Mesothelial cell of epicardium (in vitro differentiated cells): ENCODE data around the gene MYO9B. TPM values are rescaled to one million over a fixed set of nuclear protein-coding genes. Genes with fewer than 3 reads are reported as not detected.

Experiments used
- DNase-seq, 2 experiments: peaks; one replicate each; pipeline ENCODE4 v3.0.0; 2021; ENCODE audit warnings: low spot score in 2 of 2; ENCODE audit not compliant: unreplicated experiment in 2 of 2
- H3K27ac Mint-ChIP-seq: 2 replicates; pipeline ENCODE4 v1.8.0; 2021; ENCODE audit warnings: mixed read lengths
- H3K27me3 Mint-ChIP-seq: 2 replicates; pipeline ENCODE4 v1.8.0; 2021; ENCODE audit warnings: low read depth, mixed read lengths
- H3K36me3 Mint-ChIP-seq: 2 replicates; pipeline ENCODE4 v1.8.0; 2021; ENCODE audit warnings: mixed read lengths
- H3K4me1 Mint-ChIP-seq: 2 replicates; pipeline ENCODE4 v1.8.0; 2021; ENCODE audit warnings: mixed read lengths
- H3K4me3 Mint-ChIP-seq: 2 replicates; pipeline ENCODE4 v1.8.0; 2021; ENCODE audit warnings: mild to moderate bottlenecking, moderate library complexity, mixed read lengths
- H3K9me3 Mint-ChIP-seq: 2 replicates; pipeline ENCODE4 v1.8.0; 2021; ENCODE audit warnings: mixed read lengths
- CTCF ChIP-seq: fragments of 200-600 bp; sonication (generic); IDR thresholded peaks from one replicate; pipeline ENCODE4 v1.5.0; 2021; ENCODE audit warnings: antibody characterized with exemption; ENCODE audit not compliant: unreplicated experiment
- total RNA-seq: library from RNA; stranded (reverse); gene quantifications from 3 replicates; pipeline ENCODE4 v1.2.1, GENCODE V29; 2021

Gene MYO9B
- total RNA-seq, 1 donor from 2014 or later, result 90.8 TPM

GRCh38 chr19:17081672-17082630, 6.4 kb downstream of the MYO9B start:
- peaks cover 2% of the 10 kb centered on the region for H3K36me3 Mint-ChIP-seq
- H3K4me3 Mint-ChIP-seq, result no peak overlapping the region
- no peak for DNase-seq
- H3K27me3 Mint-ChIP-seq, result no peaks in the 10 kb centered on the region
- no peaks in the 10 kb centered on the region for H3K9me3 Mint-ChIP-seq
- H3K27ac Mint-ChIP-seq, result peak overlapping the region; percentile 67
- TF ChIP-seq CTCF, result no peak
- H3K4me1 Mint-ChIP-seq, result peaks cover 15% of the 10 kb centered on the region

- Mint-ChIP-seq H3K36me3 (peaks cover 8% of the 10 kb centered on the region), H3K27me3 (no peaks in the 10 kb centered on the region), H3K4me3 (no peak overlapping the region), H3K9me3 (no peaks in the 10 kb centered on the region), H3K4me1 (peaks cover 11% of the 10 kb centered on the region), H3K27ac (no peak overlapping the region)
- no peak for TF ChIP-seq CTCF
- DNase-seq, result no peak
Measured at GRCh38 chr19:17086120-17086519, 10.5 kb downstream of the MYO9B start.

- Mint-ChIP-seq H3K4me3 (no peak overlapping the region), H3K4me1 (peaks cover 11% of the 10 kb centered on the region), H3K27me3 (no peaks in the 10 kb centered on the region), H3K36me3 (peaks cover 8% of the 10 kb centered on the region), H3K9me3 (no peaks in the 10 kb centered on the region), H3K27ac (peak overlapping the region; percentile 59)
- TF ChIP-seq CTCF, result no peak
- DNase-seq, result no peak
Measured at GRCh38 chr19:17086834-17087233, 11.3 kb downstream of the MYO9B start.

- Mint-ChIP-seq H3K27ac (no peak overlapping the region), H3K4me1 (peaks cover 11% of the 10 kb centered on the region), H3K4me3 (no peak overlapping the region), H3K27me3 (no peaks in the 10 kb centered on the region), H3K9me3 (no peaks in the 10 kb centered on the region), H3K36me3 (peaks cover 8% of the 10 kb centered on the region)
- DNase-seq, result no peak
- no peak for TF ChIP-seq CTCF
Measured at GRCh38 chr19:17088552-17088951, 13.0 kb downstream of the MYO9B start.

GRCh38 chr19:17090583-17090982, 15.0 kb downstream of the MYO9B start:
- no peaks in the 10 kb centered on the region for H3K27me3 Mint-ChIP-seq
- no peak for TF ChIP-seq CTCF
- H3K4me1 Mint-ChIP-seq, result peaks cover 11% of the 10 kb centered on the region
- H3K4me3 Mint-ChIP-seq, result no peak overlapping the region
- H3K36me3 Mint-ChIP-seq, result peaks cover 12% of the 10 kb centered on the region
- no peak overlapping the region for H3K27ac Mint-ChIP-seq
- H3K9me3 Mint-ChIP-seq, result peaks cover 5% of the 10 kb centered on the region
- no peak for DNase-seq
